ENCODE measurements around the gene RBMS3.

DNA sequence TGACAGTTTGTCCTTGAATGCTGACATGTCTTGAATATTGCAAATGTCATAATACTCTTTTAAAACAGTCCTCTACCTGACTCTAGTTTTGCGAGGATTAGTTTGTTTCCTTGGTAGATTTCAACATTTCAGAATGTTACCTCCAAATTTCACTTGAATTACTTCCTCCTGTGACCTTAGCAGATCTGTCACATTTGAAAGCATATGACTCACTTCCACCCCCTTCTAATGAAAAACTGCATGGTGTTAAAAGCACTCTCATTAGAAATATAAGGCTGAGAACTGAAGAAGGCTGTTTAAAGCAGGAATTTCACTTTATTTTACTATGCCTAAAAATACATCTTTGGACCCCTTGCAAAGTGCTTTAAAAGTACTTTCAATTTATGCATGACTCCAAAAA, 726.8 kb downstream of the RBMS3 start:
- TF ChIP-seq POLR2A (IDR thresholded peaks at IDR 0.05; ENCODE audit: low read length), result no peak
- no peak for TF ChIP-seq GATA1 (IDR thresholded peaks at IDR 0.05; ENCODE audit: low read depth, low read length)

Measured in erythroblast (primary cell).